Measurements from ENCODE around the gene WFIKKN1. TPM values are rescaled to one million over a fixed set of nuclear protein-coding genes. Genes with fewer than 3 reads are reported as not detected.
A peak's percentile ranks its signal among the peaks of the same experiment; 100 is the strongest.

WFIKKN1 gene
- total RNA-seq, 1 donor from 2014 or later: 8.5 TPM

- Mint-ChIP-seq H3K4me1 (peaks cover 6% of the 10 kb centered on the region), H3K4me3 (no peak overlapping the region), H3K27ac (ENCODE audit: unreplicated experiment) (peak overlapping the region; percentile 19)
Measured at GRCh38 chr16:661184-661821, 30.5 kb downstream of the WFIKKN1 start.

GRCh38 chr16:662095-662494 is 31.3 kb downstream of the WFIKKN1 start:
- Mint-ChIP-seq H3K4me3 (no peak overlapping the region), H3K27ac (ENCODE audit: unreplicated experiment) (no peak overlapping the region), H3K9me3 (no peaks in the 10 kb centered on the region), H3K36me3 (ENCODE audit: low read depth) (no peaks in the 10 kb centered on the region), H3K4me1 (peaks cover 6% of the 10 kb centered on the region), H3K27me3 (ENCODE audit: low read depth) (no peaks in the 10 kb centered on the region)
- TF ChIP-seq CTCF (conservative IDR thresholded peaks at IDR 0.05): no peak
- DNase-seq (ENCODE audit: low read depth, low spot score): no peak

More at GRCh38 chr16:661184-661821, 30.5 kb downstream of the WFIKKN1 start:
- no peak for DNase-seq (ENCODE audit: low read depth, low spot score)
- Mint-ChIP-seq H3K27me3 (ENCODE audit: low read depth) (no peaks in the 10 kb centered on the region), H3K36me3 (ENCODE audit: low read depth) (no peaks in the 10 kb centered on the region), H3K9me3 (no peaks in the 10 kb centered on the region)
- no peak for TF ChIP-seq CTCF (conservative IDR thresholded peaks at IDR 0.05)

GRCh38 chr16:662597-662996 is 31.8 kb downstream of the WFIKKN1 start:
- no peaks in the 10 kb centered on the region for H3K27me3 Mint-ChIP-seq (ENCODE audit: low read depth)
- no peak for TF ChIP-seq CTCF (conservative IDR thresholded peaks at IDR 0.05)
- no peak overlapping the region for H3K27ac Mint-ChIP-seq (ENCODE audit: unreplicated experiment)
- no peaks in the 10 kb centered on the region for H3K36me3 Mint-ChIP-seq (ENCODE audit: low read depth)
- H3K4me3 Mint-ChIP-seq: no peak overlapping the region
- H3K9me3 Mint-ChIP-seq: no peaks in the 10 kb centered on the region
- no peak for DNase-seq (ENCODE audit: low read depth, low spot score)
- H3K4me1 Mint-ChIP-seq: peaks cover 7% of the 10 kb centered on the region

GRCh38 chr16:666572-666971 is 35.8 kb downstream of the WFIKKN1 start:
- no peaks in the 10 kb centered on the region for H3K9me3 Mint-ChIP-seq
- no peak for DNase-seq (ENCODE audit: low read depth, low spot score)
- peaks cover 4% of the 10 kb centered on the region for H3K4me1 Mint-ChIP-seq
- H3K36me3 Mint-ChIP-seq (ENCODE audit: low read depth): no peaks in the 10 kb centered on the region
- H3K27me3 Mint-ChIP-seq (ENCODE audit: low read depth): no peaks in the 10 kb centered on the region
- H3K27ac Mint-ChIP-seq (ENCODE audit: unreplicated experiment): no peak overlapping the region
- H3K4me3 Mint-ChIP-seq: no peak overlapping the region
- TF ChIP-seq CTCF (conservative IDR thresholded peaks at IDR 0.05): no peak

- no peak for TF ChIP-seq CTCF (conservative IDR thresholded peaks at IDR 0.05)
- peak overlapping the region; percentile 54 for H3K4me3 Mint-ChIP-seq
- peak overlapping the region; percentile 95 for H3K27ac Mint-ChIP-seq (ENCODE audit: unreplicated experiment)
- H3K9me3 Mint-ChIP-seq: no peaks in the 10 kb centered on the region
- peaks cover 4% of the 10 kb centered on the region for H3K4me1 Mint-ChIP-seq
- no peaks in the 10 kb centered on the region for H3K27me3 Mint-ChIP-seq (ENCODE audit: low read depth)
- no peak for DNase-seq (ENCODE audit: low read depth, low spot score)
- no peaks in the 10 kb centered on the region for H3K36me3 Mint-ChIP-seq (ENCODE audit: low read depth)
Measured at GRCh38 chr16:667113-667779, 36.5 kb downstream of the WFIKKN1 start.

Data from neural crest cell (in vitro differentiated cells).